Stimulated activated CD4-positive, alpha-beta T cell treated with anti-CD3 and anti-CD28 coated beads, Interleukin-15, amount 100 ng/mL, for 24 hours (primary cell): Measurements from ENCODE around the gene DDX11.
"Not testable (repeated sequence)": the region's sequence is repeated elsewhere in the genome, so short reads cannot be mapped to it uniquely, and the experiment has no call there.

ENCODE experiments used
- DNase-seq: peaks from one replicate; pipeline ENCODE4 v3.0.0-alpha.2; 2020

DDX11 gene

GRCh38 chr12:31127209-31127848, 53.7 kb downstream of the DDX11 start:
- not testable (repeated sequence) for DNase-seq

DNA sequence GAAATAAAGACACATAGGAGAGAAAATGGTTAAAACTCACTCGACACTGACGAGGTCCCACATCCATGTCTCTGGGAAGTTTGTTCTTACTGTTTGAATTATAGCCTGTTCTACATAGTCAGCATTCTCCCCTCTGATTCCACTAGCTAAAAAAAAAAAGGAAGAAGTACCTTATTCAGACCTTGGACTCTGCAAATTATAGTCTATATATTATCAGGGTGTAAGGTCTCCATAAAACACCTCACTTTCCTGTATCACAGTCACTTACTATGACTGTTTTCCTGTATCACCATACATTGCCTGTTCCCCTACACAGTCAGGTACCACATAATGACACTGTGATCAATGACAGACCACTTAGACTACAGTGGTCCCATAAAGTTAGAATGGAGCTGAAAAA, 62.9 kb downstream of the DDX11 start:
- DNase-seq: not testable (repeated sequence)

- not testable (repeated sequence) for DNase-seq
These were observed 71.1 kb downstream of the DDX11 start for GRCh38 chr12:31144768-31145167.

- not testable (repeated sequence) for DNase-seq
These were observed 71.6 kb downstream of the DDX11 start for GRCh38 chr12:31145296-31145695.

GRCh38 chr12:31147415-31147814, 73.8 kb downstream of the DDX11 start:
- DNase-seq: not testable (repeated sequence)

GRCh38 chr12:31150766-31151165, 77.1 kb downstream of the DDX11 start:
- not testable (repeated sequence) for DNase-seq
